OCI-LY3 (cell line): ENCODE measurements around the gene AP3S2.
A peak's percentile ranks its signal among the peaks of the same experiment; 100 is the strongest.
"Not testable (repeated sequence)": the region's sequence is repeated elsewhere in the genome, so short reads cannot be mapped to it uniquely, and the experiment has no call there.

ENCODE experiments used
- H2AFZ ChIP-seq: fragments of 200-600, 300-600 bp; shearing (Covaris generic); 2 replicates; pipeline ENCODE4 v1.6.0; 2014; ENCODE audit warnings: antibody characterized with exemption, low read depth, low read length
- H3K27ac ChIP-seq: fragments of 200-600, 300-600 bp; sonication (generic); 2 replicates; pipeline ENCODE4 v1.5.1; 2014; ENCODE audit warnings: mild to moderate bottlenecking, low read length, moderate library complexity, mixed read lengths
- H3K27me3 ChIP-seq: fragments of 200-600, 300-600 bp; sonication (generic); 2 replicates; pipeline ENCODE4 v1.6.1; 2014; ENCODE audit warnings: low read depth, low read length, mixed read lengths
- H3K36me3 ChIP-seq: fragments of 200-600, 300-600 bp; sonication (generic); replicated peaks from 2 replicates; pipeline ENCODE3; 2014; ENCODE audit warnings: low read depth, low read length, mixed read lengths
- H3K4me1 ChIP-seq: fragments of 300-600, 200-600 bp; sonication (generic); 2 replicates; pipeline ENCODE4 v1.6.1; 2014; ENCODE audit warnings: low read length, mixed read lengths
- H3K4me2 ChIP-seq: fragments of 200-600, 300-600 bp; sonication (generic); 2 replicates; pipeline ENCODE4 v1.6.1; 2014; ENCODE audit warnings: low read length, mixed read lengths
- H3K4me3 ChIP-seq: fragments of 300-600, 200-600 bp; sonication (generic); 2 replicates; pipeline ENCODE4 v1.5.1; 2014; ENCODE audit warnings: antibody characterized with exemption, mild to moderate bottlenecking, low read length, moderate library complexity
- H3K79me2 ChIP-seq: fragments of 300-600, 200-600 bp; shearing (Covaris generic); 2 replicates; pipeline ENCODE4 v1.6.1; 2014; ENCODE audit warnings: mild to moderate bottlenecking, low read length, mixed read lengths
- H3K9ac ChIP-seq: fragments of 300-600, 200-600 bp; shearing (Covaris generic); 2 replicates; pipeline ENCODE4 v1.6.0; 2014; ENCODE audit warnings: mild to moderate bottlenecking, low read length, moderate library complexity
- H3K9me3 ChIP-seq: fragments of 200-600, 300-600 bp; shearing (Covaris generic); 2 replicates; pipeline ENCODE4 v1.6.1; 2014; ENCODE audit warnings: low read length, mixed read lengths; ENCODE audit not compliant: insufficient read depth
- H4K20me1 ChIP-seq: fragments of 200-600, 300-600 bp; sonication (generic); 2 replicates; pipeline ENCODE4 v1.6.1; 2016; ENCODE audit warnings: low read length, mixed read lengths; ENCODE audit not compliant: insufficient read depth
- EZH2phosphoT487 ChIP-seq: fragments of 200-600 bp; shearing (Covaris generic); IDR thresholded peaks from 2 replicates; pipeline ENCODE4 v1.6.1; 2018; ENCODE audit warnings: antibody characterized with exemption, mixed run types, low read depth
- TF ChIP-seq, protein P1 (sequence below): fragments of 200-600, 300-600 bp; sonication (generic); IDR thresholded peaks from 2 replicates; pipeline ENCODE4 v1.5.1; 2014; ENCODE audit warnings: antibody characterized with exemption, low read length, low read depth

AP3S2 gene

DNA sequence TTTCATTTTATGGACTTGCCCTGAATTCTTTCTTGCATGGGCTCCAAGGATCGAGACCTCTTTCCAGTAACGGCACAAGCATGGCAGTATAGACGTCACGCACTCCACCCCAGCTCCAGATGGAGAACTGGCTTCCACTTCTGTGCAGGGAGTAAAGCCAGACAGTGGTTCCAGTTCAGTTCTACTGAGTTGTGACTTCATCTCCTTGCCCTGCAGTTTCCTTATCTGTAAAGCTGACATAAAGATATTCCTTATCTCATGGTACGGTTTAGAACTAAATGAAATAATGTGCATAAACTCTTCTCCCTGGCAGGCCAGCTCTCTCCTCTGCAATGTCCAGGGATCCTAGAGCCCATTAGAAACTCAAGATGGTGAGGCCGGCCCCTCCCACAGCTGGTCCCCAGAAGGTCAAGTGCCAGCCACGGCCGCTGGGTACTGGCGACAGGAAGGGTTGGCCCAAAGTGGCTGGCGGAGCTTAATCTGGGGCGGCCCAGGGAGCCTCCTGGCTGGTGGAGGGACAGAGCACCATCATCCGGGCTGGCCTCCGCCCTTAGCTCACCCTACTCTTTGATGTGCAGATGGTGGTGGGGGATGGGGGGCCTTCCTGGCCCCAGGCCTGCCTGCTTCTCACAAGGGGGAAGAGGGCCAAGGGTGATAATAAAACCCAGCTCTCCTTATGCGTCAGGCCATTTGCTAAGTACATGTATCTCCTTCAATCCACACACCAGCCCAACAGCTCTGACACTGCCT lies 110.5 kb downstream of the AP3S2 start:
- Histone ChIP-seq H3K79me2 (no peaks in the 10 kb centered on the region), H3K27me3 (no peaks in the 10 kb centered on the region), H4K20me1 (no peaks in the 10 kb centered on the region), H3K9me3 (peaks cover 9% of the 10 kb centered on the region; the same call in 1 of the 2 replicates), H3K4me1 (peaks cover 67% of the 10 kb centered on the region), H3K4me2 (peak overlapping the region; percentile 60), H3K36me3 (peaks cover 9% of the 10 kb centered on the region), H3K4me3 (peak overlapping the region; percentile 14), H2AFZ (peak overlapping the region; percentile 36; the same call in 1 of the 2 replicates), H3K27ac (peak overlapping the region; percentile 89), H3K9ac (peak overlapping the region; percentile 74)
- no peak for TF ChIP-seq EZH2phosphoT487
- TF ChIP-seq, protein P1, sequence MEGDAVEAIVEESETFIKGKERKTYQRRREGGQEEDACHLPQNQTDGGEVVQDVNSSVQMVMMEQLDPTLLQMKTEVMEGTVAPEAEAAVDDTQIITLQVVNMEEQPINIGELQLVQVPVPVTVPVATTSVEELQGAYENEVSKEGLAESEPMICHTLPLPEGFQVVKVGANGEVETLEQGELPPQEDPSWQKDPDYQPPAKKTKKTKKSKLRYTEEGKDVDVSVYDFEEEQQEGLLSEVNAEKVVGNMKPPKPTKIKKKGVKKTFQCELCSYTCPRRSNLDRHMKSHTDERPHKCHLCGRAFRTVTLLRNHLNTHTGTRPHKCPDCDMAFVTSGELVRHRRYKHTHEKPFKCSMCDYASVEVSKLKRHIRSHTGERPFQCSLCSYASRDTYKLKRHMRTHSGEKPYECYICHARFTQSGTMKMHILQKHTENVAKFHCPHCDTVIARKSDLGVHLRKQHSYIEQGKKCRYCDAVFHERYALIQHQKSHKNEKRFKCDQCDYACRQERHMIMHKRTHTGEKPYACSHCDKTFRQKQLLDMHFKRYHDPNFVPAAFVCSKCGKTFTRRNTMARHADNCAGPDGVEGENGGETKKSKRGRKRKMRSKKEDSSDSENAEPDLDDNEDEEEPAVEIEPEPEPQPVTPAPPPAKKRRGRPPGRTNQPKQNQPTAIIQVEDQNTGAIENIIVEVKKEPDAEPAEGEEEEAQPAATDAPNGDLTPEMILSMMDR: no peak

DNA sequence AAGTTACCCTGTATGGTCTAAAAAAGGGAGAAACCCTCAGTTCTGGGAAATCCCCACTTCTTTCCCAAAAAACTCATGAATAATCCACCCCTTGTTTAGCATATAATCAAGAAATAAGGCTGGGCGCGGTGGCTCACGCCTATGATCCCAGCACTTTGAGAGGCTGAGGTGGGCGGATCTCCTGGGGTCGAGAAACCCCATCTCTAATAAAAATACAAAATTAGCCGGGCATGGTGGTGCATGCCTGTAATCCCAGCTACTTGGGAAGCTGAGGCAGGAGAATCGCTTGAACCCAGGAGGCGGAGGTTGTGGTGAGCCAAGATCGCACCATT lies 111.2 kb downstream of the AP3S2 start:
- Histone ChIP-seq H3K9ac (peak overlapping the region; percentile 74), H3K4me3 (peak overlapping the region; percentile 14), H3K27ac (peak overlapping the region; percentile 89), H3K4me2 (peak overlapping the region; percentile 60), H3K4me1 (peaks cover 67% of the 10 kb centered on the region)
- H4K20me1 ChIP-seq, H3K36me3 ChIP-seq, H2AFZ ChIP-seq, H3K79me2 ChIP-seq, H3K9me3 ChIP-seq, H3K27me3 ChIP-seq: not testable (repeated sequence)

DNA sequence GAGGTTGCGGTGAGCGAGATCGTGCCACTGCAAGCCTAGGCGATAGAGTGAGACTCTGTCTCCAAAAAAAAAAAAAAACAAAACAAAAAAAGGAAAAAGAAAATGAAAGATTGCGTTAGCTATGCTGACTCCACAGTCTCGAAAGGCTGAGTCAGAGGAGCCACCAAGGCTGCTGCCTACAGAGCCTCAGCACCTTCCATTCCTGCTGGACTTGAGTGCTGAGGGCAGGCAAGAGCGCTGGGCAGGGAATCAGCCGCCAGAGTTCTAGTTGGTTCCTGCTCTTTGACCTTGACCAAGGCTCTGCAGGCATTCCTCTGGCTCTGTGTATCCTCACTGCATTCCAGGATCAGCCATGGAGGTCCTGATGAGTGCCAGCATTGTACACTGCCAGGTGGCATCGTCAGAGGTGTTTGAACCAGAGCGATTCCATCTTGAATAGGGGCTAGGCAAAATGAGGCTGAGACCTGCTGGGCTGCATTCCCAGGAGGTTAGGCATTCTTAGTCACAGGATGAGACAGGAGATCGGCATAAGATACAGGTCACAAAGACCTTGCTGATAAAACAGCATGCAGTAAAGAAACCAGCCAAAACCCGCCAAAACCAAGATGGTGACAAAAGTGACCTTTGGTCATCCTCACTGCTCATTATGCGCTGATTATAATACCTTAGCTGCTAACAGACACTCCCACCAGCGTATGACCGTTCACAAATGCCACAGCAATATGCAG lies 111.7 kb downstream of the AP3S2 start:
- no peaks in the 10 kb centered on the region for H3K79me2 ChIP-seq
- peaks cover 67% of the 10 kb centered on the region for H3K4me1 ChIP-seq
- H4K20me1 ChIP-seq: no peaks in the 10 kb centered on the region
- H2AFZ ChIP-seq: no peak overlapping the region
- no peaks in the 10 kb centered on the region for H3K27me3 ChIP-seq
- peak overlapping the region; percentile 47 for H3K4me2 ChIP-seq
- peak overlapping the region; percentile 89 for H3K27ac ChIP-seq
- peak overlapping the region; percentile 19 for H3K4me3 ChIP-seq
- no peaks in the 10 kb centered on the region for H3K9me3 ChIP-seq
- H3K36me3 ChIP-seq: no peaks in the 10 kb centered on the region
- H3K9ac ChIP-seq: peak overlapping the region; percentile 77
- TF ChIP-seq, protein P1: no peak
- no peak for TF ChIP-seq EZH2phosphoT487

DNA sequence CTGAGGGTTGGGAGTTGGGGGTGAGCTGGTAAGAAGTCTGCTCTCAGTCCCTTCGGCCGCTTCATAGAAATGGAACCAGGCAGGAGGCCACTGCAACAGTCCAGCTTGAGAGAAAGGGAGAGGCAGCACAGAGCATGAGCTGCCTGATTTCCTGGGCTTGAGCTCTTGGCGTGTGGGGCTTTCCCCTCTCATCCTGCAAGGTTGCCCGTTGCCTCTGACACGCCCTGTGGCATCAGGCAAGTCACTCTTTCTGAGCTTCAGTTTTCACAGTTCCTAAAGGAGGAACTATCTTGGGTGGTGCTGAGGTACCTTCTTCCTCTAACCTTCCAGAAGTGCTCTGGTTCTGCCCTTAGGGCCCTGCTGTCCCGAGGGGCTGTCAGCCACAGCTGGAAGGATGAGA lies 112.7 kb downstream of the AP3S2 start:
- Histone ChIP-seq H3K4me3 (peak overlapping the region; percentile 14), H3K9me3 (no peaks in the 10 kb centered on the region), H3K27ac (peak overlapping the region; percentile 89), H2AFZ (no peak overlapping the region; the same call in 1 of the 2 replicates), H3K36me3 (no peaks in the 10 kb centered on the region), H3K9ac (peak overlapping the region; percentile 77), H4K20me1 (no peaks in the 10 kb centered on the region), H3K27me3 (no peaks in the 10 kb centered on the region), H3K4me1 (peaks cover 67% of the 10 kb centered on the region), H3K4me2 (peak overlapping the region; percentile 47), H3K79me2 (no peaks in the 10 kb centered on the region)
- TF ChIP-seq, protein P1: no peak
- no peak for TF ChIP-seq EZH2phosphoT487
